Brain microvascular endothelial cell (primary cell): ENCODE measurements around the gene PKDREJ.

Experiments used
- DNase-seq: peaks from one replicate; pipeline ENCODE4 v3.0.0-alpha.2; 2020
- H3K27ac ChIP-seq: fragments of 250-450 bp; sonication (Bioruptor Pico); 2 replicates; pipeline ENCODE4 v1.5.1; 2020; ENCODE audit warnings: mild to moderate bottlenecking, moderate library complexity
- H3K27me3 ChIP-seq: fragments of 250-450 bp; sonication (Bioruptor Pico); replicated peaks from 2 replicates; pipeline ENCODE4 v1.5.1; 2020; ENCODE audit warnings: mild to moderate bottlenecking
- H3K36me3 ChIP-seq: fragments of 250-450 bp; sonication (Bioruptor Pico); replicated peaks from 2 replicates; pipeline ENCODE4 v1.5.1; 2020; ENCODE audit warnings: mild to moderate bottlenecking
- H3K4me3 ChIP-seq: 2 replicates; pipeline ENCODE4 v1.5.1; 2011; ENCODE audit warnings: low read depth, mild to moderate bottlenecking, control low read depth, low read length, moderate library complexity
- in situ Hi-C: cut with HindIII; loops from 2 replicates; pipeline ENCODE4 v1.10.0; 2017; ENCODE audit warnings: low sequenced_read_pairs, low pct_ligation_motif_present
- TF ChIP-seq, protein P1 (sequence below): IDR thresholded peaks from 2 replicates; pipeline ENCODE4 v1.5.1; 2011; ENCODE audit warnings: low read depth, mild to moderate bottlenecking, moderate library complexity, low read length, control low read depth, inconsistent platforms; ENCODE audit errors: missing control alignments

Gene PKDREJ

DNA sequence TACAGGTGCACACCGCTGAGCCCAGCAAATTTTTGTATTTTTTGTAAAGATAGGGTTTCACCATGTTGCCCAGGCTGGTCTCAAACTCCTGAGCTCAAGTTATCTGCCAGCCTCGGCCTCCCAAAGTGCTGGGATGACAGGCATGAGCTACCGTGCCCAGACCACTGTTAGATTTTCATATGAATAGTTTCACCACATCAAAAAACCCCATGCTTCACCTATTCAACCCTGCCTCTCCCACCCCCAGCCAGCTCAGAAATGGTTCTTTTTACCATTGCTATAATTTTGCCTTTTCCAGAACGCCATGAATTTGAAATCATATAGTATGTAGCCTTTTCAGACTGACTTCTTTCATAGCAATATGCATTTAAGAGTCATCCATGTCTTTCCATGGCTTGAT, 50.9 kb downstream of the PKDREJ start:
- Histone ChIP-seq H3K36me3 (no peaks in the 10 kb centered on the region), H3K27me3 (no peaks in the 10 kb centered on the region), H3K27ac (no peak overlapping the region), H3K4me3 (no peak overlapping the region)
- in situ Hi-C loops: no loop called here
- TF ChIP-seq, protein P1, sequence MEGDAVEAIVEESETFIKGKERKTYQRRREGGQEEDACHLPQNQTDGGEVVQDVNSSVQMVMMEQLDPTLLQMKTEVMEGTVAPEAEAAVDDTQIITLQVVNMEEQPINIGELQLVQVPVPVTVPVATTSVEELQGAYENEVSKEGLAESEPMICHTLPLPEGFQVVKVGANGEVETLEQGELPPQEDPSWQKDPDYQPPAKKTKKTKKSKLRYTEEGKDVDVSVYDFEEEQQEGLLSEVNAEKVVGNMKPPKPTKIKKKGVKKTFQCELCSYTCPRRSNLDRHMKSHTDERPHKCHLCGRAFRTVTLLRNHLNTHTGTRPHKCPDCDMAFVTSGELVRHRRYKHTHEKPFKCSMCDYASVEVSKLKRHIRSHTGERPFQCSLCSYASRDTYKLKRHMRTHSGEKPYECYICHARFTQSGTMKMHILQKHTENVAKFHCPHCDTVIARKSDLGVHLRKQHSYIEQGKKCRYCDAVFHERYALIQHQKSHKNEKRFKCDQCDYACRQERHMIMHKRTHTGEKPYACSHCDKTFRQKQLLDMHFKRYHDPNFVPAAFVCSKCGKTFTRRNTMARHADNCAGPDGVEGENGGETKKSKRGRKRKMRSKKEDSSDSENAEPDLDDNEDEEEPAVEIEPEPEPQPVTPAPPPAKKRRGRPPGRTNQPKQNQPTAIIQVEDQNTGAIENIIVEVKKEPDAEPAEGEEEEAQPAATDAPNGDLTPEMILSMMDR: no peak
- DNase-seq: no peak

DNA sequence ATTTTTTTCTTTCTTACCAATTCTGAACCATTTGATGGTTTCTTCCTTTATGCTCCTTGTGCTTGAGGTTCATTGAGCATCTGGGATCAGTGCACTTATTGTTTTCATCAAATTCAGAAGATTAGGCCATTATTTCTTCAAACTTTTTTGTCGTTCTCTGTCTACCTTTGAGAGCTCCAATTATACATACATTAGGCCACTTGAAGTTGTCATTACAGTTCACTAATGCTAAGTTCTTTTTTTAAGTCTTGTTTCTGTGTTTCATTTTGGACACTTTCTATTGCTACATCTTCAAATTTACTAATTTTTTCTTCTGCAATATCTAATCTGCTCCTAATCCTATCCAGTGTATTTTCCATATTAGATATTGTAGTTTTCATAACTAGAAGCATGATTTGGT, 53.9 kb downstream of the PKDREJ start:
- in situ Hi-C loops: no loop called here
- TF ChIP-seq, protein P1: no peak
- Histone ChIP-seq H3K4me3 (no peak overlapping the region), H3K27me3 (no peaks in the 10 kb centered on the region), H3K27ac (no peak overlapping the region), H3K36me3 (no peaks in the 10 kb centered on the region)
- no peak for DNase-seq
